PFSK-1 (cell line): ENCODE measurements around the gene ARL6IP5.

Source experiments
- FOXP2 ChIP-seq: optimal IDR thresholded peaks from 2 replicates; pipeline ENCODE3; 2011; ENCODE audit warnings: borderline replicate concordance, control low read depth, inconsistent platforms; ENCODE audit not compliant: insufficient read depth; ENCODE audit errors: extremely low read length, extremely low read depth
- POLR2AphosphoS5 ChIP-seq: IDR thresholded peaks from 2 replicates; pipeline ENCODE4 v1.6.1; 2012; ENCODE audit warnings: low read depth, mild to moderate bottlenecking, control low read depth, low read length, moderate library complexity
- SIN3A ChIP-seq: IDR thresholded peaks from 2 replicates; pipeline ENCODE4 v1.6.1; 2012; ENCODE audit warnings: mild to moderate bottlenecking, low read length, moderate library complexity, borderline replicate concordance; ENCODE audit not compliant: insufficient read depth
- TAF1 ChIP-seq: IDR thresholded peaks from 2 replicates; pipeline ENCODE4 v1.6.1; 2012; ENCODE audit warnings: low read length, control low read depth, borderline replicate concordance; ENCODE audit not compliant: insufficient read depth
- TF ChIP-seq, protein P1 (sequence below), 2 experiments: IDR thresholded peaks; 2 replicates each; pipeline versions ENCODE4 v1.6.1 to v1.8.0; 2011 to 2012; ENCODE audit warnings: low read depth in 2 of 2, low read length in 2 of 2, control low read depth in 1 of 2, inconsistent platforms in 1 of 2, mild to moderate bottlenecking in 1 of 2, moderate library complexity in 1 of 2; ENCODE audit not compliant: insufficient read depth in 1 of 2

DNA sequence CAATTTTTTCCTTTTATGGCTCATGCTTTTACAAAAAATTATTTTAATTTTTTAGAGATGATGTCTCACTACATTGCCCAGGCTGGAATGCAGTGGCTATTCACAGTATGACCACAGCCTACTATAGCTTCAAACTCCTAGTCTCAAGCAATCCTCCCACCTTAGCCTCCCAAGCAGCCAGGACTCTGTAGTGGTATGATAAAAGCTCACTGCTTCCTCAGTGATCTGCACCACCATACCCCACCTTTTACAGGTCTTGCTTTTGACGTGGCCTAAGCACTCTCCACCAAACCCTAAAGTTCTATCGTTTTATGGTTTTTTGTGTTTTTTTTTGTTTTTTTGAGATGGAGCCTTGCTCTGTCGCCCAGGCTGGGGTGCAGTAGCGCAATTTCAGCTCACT, 18.6 kb upstream of the ARL6IP5 start:
- TF ChIP-seq SIN3A (no peak), POLR2AphosphoS5 (no peak), TAF1 (no peak), FOXP2 (no peak)
- TF ChIP-seq, protein P1, sequence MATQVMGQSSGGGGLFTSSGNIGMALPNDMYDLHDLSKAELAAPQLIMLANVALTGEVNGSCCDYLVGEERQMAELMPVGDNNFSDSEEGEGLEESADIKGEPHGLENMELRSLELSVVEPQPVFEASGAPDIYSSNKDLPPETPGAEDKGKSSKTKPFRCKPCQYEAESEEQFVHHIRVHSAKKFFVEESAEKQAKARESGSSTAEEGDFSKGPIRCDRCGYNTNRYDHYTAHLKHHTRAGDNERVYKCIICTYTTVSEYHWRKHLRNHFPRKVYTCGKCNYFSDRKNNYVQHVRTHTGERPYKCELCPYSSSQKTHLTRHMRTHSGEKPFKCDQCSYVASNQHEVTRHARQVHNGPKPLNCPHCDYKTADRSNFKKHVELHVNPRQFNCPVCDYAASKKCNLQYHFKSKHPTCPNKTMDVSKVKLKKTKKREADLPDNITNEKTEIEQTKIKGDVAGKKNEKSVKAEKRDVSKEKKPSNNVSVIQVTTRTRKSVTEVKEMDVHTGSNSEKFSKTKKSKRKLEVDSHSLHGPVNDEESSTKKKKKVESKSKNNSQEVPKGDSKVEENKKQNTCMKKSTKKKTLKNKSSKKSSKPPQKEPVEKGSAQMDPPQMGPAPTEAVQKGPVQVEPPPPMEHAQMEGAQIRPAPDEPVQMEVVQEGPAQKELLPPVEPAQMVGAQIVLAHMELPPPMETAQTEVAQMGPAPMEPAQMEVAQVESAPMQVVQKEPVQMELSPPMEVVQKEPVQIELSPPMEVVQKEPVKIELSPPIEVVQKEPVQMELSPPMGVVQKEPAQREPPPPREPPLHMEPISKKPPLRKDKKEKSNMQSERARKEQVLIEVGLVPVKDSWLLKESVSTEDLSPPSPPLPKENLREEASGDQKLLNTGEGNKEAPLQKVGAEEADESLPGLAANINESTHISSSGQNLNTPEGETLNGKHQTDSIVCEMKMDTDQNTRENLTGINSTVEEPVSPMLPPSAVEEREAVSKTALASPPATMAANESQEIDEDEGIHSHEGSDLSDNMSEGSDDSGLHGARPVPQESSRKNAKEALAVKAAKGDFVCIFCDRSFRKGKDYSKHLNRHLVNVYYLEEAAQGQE (IDR thresholded peaks at IDR 0.05; ENCODE audit: insufficient read depth in 1 of 2, low read depth in 2 of 2, low read length in 2 of 2), result no peak
